PC-3 (cell line): ENCODE results near the gene HNRNPA3.

Source experiments
- CTCF ChIP-seq: fragments of 300-600 bp; sonication (generic); conservative IDR thresholded peaks from 2 replicates; pipeline ENCODE4 v1.5.1; 2017; ENCODE audit warnings: antibody characterized with exemption, low read depth, mild to moderate bottlenecking, low read length
- EZH2phosphoT487 ChIP-seq: fragments of 300-600 bp; sonication (generic); IDR thresholded peaks from 2 replicates; pipeline ENCODE4 v1.6.1; 2018; ENCODE audit warnings: mild to moderate bottlenecking, antibody characterized with exemption, low read length, borderline replicate concordance

- TF ChIP-seq CTCF: peak; percentile 84
- TF ChIP-seq EZH2phosphoT487: no peak
Observed at GRCh38 chr2:177263451-177264208, 51.0 kb downstream of the HNRNPA3 start.
